ENCODE results near the gene LRP10. TPM values are rescaled to one million over a fixed set of nuclear protein-coding genes. Genes with fewer than 3 reads are reported as not detected.

LRP10 gene
- total and polyA plus RNA-seq, 2 of the 8 experiments (the other 6 are each of a cell fraction or from before 2014, with no cell fraction given): 12.4 to 15.6 TPM

- no peak for TF ChIP-seq RBBP5 (IDR thresholded peaks at IDR 0.05; ENCODE audit: borderline replicate concordance, low read depth, low read length)
- TF ChIP-seq CBX8 (IDR thresholded peaks at IDR 0.05; ENCODE audit: borderline replicate concordance, low read depth, low read length): no peak
Observed at GRCh38 chr14:22905627-22906026, 34.1 kb downstream of the LRP10 start (continued).
